Ureter (tissue), 1 donor: Measurements from ENCODE around the gene IL27RA. TPM values are rescaled to one million over a fixed set of nuclear protein-coding genes. Genes with fewer than 3 reads are reported as not detected.

ENCODE experiments used
- DNase-seq: peaks from one replicate; pipeline ENCODE4 v3.0.0-alpha.2; 2020; ENCODE audit warnings: low spot score
- total RNA-seq: library from RNA; stranded (reverse); gene quantifications from one replicate; pipeline ENCODE4 v1.2.4, GENCODE V29; 2023
- donor health status: DM: yes; HTN: yes; CAD: no.

IL27RA gene
- total RNA-seq, 1 donor from 2014 or later: 5.1 TPM

DNA sequence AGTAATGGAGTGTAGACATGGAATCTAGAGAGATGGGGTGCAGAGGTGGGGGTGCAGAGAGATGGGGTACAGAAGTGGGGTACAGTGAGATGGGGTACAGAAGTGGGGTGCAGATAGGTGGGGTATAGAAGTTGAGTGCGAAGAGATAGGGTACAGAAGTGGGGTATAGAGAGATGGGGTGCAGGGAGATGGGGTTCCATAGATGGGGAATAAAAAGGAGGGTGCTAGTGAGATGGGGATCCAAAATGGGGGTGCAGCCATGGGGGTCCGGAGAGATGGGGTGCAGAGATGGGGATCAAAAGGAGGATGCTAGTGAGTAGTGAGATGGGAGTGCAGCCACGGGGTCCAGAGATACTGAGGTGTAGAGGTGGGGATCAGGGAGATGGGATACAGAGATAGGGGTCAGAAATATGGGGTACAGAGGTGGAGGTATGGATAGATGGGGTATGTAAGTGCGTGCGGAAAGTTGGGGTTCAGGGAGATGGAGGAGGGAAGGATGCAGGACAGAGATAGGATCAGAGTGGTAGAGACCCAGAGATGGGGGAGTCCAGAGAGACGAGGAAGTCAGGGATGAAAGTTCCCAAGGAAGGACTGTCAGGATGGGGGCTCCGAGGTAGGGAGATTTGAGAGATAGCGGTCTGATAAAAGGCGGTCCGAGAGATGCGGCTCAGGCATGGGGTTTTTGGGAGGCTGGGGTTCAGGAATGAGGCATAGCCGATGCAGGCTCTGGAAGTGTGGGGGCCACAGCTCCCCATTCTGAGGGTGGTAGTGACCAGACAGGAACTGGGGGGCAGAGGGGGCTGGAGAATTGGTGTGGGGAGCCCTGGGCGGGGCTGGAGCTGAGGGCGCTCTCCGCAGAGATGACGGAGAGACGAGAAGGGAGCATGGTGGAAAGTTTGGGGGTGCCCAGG is 26.9 kb downstream of the IL27RA start:
- no peak for DNase-seq

GRCh38 chr19:14059093-14059480 is 27.5 kb downstream of the IL27RA start:
- DNase-seq: no peak

DNA sequence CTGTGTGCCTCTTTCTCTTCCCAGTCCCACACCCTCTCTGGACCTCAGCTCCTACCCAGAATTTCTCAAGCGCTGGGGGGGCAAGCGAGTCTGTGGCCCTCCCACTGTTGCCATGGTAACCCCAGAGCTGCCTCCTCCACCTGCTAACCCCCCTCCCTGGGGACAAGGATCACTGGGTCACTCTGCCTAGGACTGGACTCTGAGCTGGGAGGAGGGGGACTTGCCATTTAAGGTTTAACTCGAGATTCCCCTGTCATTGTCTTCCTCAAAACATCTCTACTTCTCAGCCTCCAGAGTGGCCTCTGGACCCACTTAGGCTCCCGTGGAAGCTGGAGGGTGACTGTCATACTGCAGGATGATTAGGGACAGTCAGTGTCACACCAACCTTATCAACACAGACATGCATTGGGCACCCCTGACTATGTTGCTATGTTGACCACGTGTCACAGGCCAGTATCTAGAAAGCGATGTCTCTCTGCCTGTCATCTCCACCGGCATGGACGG is 28.1 kb downstream of the IL27RA start:
- DNase-seq: no peak

GRCh38 chr19:14061081-14061749 is 29.7 kb downstream of the IL27RA start:
- no peak for DNase-seq

GRCh38 chr19:14061751-14062557 is 30.4 kb downstream of the IL27RA start, which contains the start of gene PALM3:
Gene PALM3, minus strand, starts transcription at chr19:14062076. Its CDS starts 96 bp downstream, at chr19:14061980.
- peak; percentile 86 for DNase-seq

DNA sequence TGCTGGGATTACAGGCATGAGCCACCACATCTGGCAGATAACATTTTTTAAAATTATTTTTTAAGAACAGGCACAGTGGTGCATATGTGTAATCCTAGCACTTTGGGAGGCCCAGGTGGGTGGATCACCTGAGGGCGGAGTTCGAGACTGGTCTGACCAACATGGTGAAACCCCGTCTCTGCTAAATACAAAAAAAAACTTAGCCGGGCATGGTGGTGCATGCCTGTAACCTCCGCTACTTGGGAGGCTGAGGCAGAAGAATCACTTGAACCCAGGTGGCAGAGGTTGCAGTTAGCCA is 30.9 kb downstream of the IL27RA start:
- no peak for DNase-seq

DNA sequence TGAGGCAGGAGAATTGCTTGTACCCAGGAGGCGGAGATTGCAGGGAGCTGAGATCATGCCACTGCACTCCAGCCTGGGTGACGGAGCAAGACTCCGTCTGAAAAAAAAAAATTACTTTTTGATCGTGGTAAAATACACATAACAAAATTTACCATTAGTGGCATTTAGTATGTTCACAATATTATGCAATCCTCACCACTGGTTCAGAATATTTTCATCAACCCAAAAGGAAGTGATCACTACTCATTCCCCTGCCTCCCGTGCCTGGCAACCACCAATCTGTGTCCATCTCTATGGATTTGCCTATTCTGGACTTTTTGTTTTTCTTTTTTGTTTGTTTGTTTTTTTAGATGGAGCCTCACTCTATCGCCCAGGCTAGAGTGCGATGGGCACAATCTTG is 31.5 kb downstream of the IL27RA start:
- DNase-seq: no peak

GRCh38 chr19:14066134-14066533 is 34.6 kb downstream of the IL27RA start:
- no peak for DNase-seq

GRCh38 chr19:14070268-14071050 is 38.9 kb downstream of the IL27RA start:
- DNase-seq: no peak

DNA sequence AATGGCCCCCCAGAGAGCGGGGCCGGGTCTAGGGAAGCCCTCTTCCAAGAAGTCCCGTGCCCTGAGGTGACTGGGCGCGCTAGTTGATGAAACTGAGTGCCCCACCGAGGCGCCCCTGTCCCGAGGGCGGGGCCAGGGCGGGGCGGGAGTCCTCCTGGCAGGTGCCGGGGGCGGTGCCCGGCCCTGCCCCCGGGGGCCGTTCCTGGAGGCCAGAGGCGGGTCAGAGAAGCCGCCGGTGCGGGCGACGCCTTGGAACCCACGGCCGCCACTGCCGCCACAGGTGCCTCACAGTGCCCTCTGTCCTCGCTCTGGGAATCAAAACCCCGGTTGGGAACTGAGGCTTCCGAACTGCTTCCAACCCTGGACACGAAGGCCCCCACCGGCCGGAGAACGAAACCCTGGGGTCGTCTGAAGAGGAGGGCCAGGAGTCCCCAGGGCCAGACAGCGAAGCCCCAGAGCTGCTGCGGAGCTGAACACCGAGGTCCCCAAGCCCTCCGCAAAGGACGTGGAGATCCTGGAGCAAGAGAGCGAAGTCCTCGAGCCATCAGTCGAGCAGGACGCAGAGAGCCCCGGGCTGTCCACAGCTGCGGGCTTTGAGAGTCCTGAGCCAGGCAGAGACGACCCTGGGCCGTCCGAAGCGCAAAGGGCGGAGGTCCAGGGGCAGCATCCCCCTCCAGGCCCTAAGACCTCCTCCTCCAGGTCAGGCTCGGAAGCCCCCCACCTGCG is 41.1 kb downstream of the IL27RA start, which contains the start of gene MISP3:
Gene MISP3 (plus strand): TSS at position 252 of the 726 bp plus-strand sequence. CDS start 524 bp downstream, outside the sequence.
- DNase-seq: no peak

GRCh38 chr19:14073261-14073924 is 41.8 kb downstream of the IL27RA start:
- peak; percentile 75 for DNase-seq

DNA sequence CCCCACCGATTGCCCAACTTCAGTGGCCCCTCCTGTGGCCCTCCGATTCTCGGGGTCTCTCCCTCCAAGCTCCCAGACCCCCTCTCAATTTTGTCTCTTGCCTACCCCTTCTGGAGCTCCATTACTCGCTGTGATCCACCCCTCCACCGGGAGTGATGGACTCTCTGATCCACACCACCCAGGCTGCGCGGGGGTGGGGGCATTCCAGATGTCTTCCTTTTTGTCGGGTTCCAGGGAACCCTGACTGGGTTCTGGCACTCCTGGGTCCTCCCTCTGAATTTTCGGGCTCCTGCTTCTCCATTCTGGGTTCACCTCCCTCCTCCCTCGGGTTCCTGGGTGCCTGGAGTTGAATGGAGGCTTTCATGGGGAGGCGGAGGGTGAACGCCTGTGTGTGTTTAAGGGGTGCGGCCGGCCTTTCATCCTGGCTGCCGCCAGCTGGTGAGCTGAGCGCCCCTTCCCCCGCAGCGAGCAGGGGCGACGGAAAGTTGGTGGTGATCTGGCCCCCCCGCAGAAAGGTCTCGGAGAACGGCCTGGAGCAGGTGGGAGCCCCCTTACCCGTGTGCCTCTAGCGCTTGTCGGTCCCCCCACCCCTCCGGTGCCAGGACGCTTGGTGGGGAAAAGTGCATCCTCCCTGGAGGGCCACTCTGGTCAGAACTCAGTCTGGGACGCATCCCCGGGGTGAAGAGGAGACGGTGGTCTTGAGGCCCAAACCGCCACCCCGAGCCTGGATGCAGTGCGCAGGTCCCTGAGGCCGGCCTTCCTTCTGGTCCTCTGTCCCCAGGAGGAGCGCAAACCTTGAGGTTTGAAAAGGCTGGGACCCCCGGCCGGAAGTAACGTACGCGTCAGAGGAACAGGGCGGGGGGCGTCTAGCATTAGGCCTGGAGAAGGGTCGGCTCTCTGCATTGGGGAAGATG is 42.6 kb downstream of the IL27RA start:
- no peak for DNase-seq

GRCh38 chr19:14078411-14078810 is 46.8 kb downstream of the IL27RA start:
- DNase-seq: no peak

GRCh38 chr19:14080887-14081796 is 49.6 kb downstream of the IL27RA start:
- DNase-seq: peak; percentile 100

DNA sequence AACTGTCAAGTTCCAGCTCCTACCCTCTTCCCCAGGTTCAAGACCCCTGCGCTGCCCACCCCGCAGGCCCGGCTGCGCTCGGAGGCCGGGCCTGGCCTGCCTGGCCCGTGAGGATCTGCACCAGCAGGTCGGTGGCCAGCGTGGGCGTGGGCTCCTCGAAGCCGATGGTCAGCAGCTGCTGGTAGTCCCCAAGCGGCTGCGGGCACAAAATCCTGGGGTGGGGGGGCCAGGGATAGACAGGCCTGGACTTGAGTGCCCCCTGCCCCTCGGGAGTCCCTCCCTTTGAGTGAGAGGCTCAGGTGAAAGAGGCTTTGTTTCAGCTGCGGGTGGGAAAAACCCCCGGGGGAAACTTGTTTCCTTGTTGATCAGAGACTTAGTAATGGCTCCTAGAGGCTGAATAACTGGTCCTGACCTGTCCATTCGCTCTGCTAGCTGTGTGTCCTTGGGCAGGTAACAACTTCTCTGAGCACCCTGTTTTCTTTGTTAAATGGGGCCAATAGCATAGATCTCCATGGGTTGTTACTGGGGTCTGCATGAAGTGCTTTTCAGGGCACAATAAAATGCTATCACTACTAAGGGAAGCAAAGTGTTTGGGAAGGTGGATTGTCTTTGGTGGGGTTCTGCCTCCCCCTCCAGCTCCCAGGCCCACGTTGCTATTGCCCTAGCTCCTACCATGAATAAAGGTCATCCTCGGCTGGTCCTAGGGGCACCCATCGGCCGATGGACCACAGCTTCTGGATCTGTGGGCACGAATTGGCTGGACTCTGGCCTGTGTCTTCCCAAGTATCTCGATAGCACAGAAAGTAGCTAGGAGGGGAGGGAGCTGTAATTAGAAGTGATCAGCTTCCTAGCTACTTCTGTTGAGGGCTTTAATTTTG is 50.5 kb downstream of the IL27RA start:
- DNase-seq: peak; percentile 79

DNA sequence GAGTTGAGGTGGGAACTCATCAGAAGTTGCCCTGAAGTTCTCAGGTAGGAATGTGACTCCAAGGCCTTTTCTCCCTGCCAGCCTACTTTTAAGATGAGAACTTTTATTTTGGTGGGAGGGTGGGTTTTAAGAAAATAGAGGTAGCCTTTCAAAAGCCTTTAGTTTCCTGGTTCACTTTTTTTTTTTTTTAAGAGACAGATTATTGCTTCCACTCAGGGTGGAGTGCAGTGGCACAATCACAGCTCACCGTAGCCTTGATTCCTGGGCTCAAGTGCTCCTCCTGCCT is 51.1 kb downstream of the IL27RA start:
- no peak for DNase-seq
